SK-N-SH (cell line): ENCODE measurements around the gene TICAM1.

ENCODE experiments used
- SIN3A ChIP-seq: IDR thresholded peaks from 2 replicates; pipeline ENCODE4 v1.6.1; 2012; ENCODE audit warnings: low read depth, mild to moderate bottlenecking, low read length, moderate library complexity, borderline replicate concordance
- TAF1 ChIP-seq: IDR thresholded peaks from 2 replicates; pipeline ENCODE4 v1.6.1; 2012; ENCODE audit warnings: low read depth, mild to moderate bottlenecking, low read length, moderate library complexity, borderline replicate concordance
- YY1 ChIP-seq: IDR thresholded peaks from 2 replicates; pipeline ENCODE4 v1.4.0; 2012; ENCODE audit warnings: low read depth, mild to moderate bottlenecking
- TF ChIP-seq, protein P1 (sequence below): fragments of 200-600 bp; sonication (generic); IDR thresholded peaks from 2 replicates; pipeline ENCODE4 v1.6.1; 2017; ENCODE audit warnings: antibody characterized with exemption, mild to moderate bottlenecking, moderate library complexity

DNA sequence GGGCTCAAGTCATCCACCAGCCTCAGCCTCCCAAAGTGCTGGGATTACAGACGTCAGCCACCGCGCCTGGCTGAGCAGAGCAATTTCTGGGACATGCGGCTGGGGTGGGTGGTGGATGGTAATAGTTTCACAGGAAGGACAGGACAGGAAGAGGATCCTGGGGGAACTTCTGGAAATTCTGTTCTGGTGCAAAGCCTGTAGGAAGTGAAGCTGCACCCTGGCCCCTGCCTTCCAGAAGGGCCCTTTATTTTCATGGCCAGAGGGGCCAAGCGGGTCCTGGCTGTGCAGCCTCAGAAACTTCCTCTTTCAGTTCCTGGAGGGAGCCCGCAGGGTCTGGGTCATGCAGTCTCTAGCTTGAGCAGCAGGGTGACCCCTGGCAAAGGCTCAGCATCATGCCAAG lies 24.3 kb downstream of the TICAM1 start:
- TF ChIP-seq, protein P1, sequence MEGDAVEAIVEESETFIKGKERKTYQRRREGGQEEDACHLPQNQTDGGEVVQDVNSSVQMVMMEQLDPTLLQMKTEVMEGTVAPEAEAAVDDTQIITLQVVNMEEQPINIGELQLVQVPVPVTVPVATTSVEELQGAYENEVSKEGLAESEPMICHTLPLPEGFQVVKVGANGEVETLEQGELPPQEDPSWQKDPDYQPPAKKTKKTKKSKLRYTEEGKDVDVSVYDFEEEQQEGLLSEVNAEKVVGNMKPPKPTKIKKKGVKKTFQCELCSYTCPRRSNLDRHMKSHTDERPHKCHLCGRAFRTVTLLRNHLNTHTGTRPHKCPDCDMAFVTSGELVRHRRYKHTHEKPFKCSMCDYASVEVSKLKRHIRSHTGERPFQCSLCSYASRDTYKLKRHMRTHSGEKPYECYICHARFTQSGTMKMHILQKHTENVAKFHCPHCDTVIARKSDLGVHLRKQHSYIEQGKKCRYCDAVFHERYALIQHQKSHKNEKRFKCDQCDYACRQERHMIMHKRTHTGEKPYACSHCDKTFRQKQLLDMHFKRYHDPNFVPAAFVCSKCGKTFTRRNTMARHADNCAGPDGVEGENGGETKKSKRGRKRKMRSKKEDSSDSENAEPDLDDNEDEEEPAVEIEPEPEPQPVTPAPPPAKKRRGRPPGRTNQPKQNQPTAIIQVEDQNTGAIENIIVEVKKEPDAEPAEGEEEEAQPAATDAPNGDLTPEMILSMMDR = no peak
- no peak for TF ChIP-seq TAF1
- TF ChIP-seq SIN3A = no peak
- no peak for TF ChIP-seq YY1
